Measurements from ENCODE around the gene CBX5. TPM values are rescaled to one million over a fixed set of nuclear protein-coding genes. Genes with fewer than 3 reads are reported as not detected.

The CBX5 gene
- polyA plus RNA-seq, 12 donors = 57.6 to 108 (median 87.4) TPM

Other genes with a start within 250 kb of the CBX5 start
- gene HOXC5, start 247.1 kb downstream of the CBX5 start, polyA plus RNA-seq (ENCODE audit: insufficient read length in 12 of 12) = 1 to 10 TPM in 2 of 12 donors, under 1 TPM in 8, not detected in 2; 0.25 to 1.8 (median 0.75) TPM
- gene HOXC4, start 226.3 kb downstream of the CBX5 start, polyA plus RNA-seq (ENCODE audit: insufficient read length in 12 of 12) = 10 to 100 TPM in 5 of 12 donors, 1 to 10 TPM in 5, not detected in 2; 4.2 to 25.6 (median 9.1) TPM
- gene SMUG1, start 91.1 kb downstream of the CBX5 start, polyA plus RNA-seq (ENCODE audit: insufficient read length in 12 of 12) = 10 to 100 TPM in 11 of 12 donors, not detected in 1; 18.2 to 35.4 (median 22.1) TPM
- 1,000 to 10,000 TPM in 11 of 12 donors, 100 to 1,000 TPM in 1; 297 to 2,464 (median 1,850) TPM for gene HNRNPA1, start 604 bp upstream of the CBX5 start, polyA plus RNA-seq (ENCODE audit: insufficient read length in 12 of 12)
- 1 to 10 TPM in 9 of 12 donors, under 1 TPM in 1, not detected in 2; 1.00 to 6.8 (median 1.5) TPM for gene NFE2, start 20.9 kb upstream of the CBX5 start, polyA plus RNA-seq (ENCODE audit: insufficient read length in 12 of 12)
- gene COPZ1, start 45.0 kb upstream of the CBX5 start, polyA plus RNA-seq (ENCODE audit: insufficient read length in 12 of 12) = 100 to 1,000 TPM in 11 of 12 donors, not detected in 1; 123 to 235 (median 143) TPM
- under 1 TPM in 7 of 12 donors, not detected in 5; 0.08 to 0.59 (median 0.20) TPM for gene GPR84, start 84.4 kb upstream of the CBX5 start, polyA plus RNA-seq (ENCODE audit: insufficient read length in 12 of 12)
- gene ZNF385A, start 104.6 kb upstream of the CBX5 start, polyA plus RNA-seq (ENCODE audit: insufficient read length in 12 of 12) = 10 to 100 TPM in 9 of 12 donors, 1 to 10 TPM in 2, not detected in 1; 6.6 to 50.4 (median 20.6) TPM
- 100 to 1,000 TPM in 9 of 12 donors, 10 to 100 TPM in 2, not detected in 1; 94.6 to 117 (median 107) TPM for gene ITGA5, start 139.1 kb upstream of the CBX5 start, polyA plus RNA-seq (ENCODE audit: insufficient read length in 12 of 12)
- under 1 TPM in 3 of 12 donors, not detected in 9; 0.13 to 0.80 (median 0.20) TPM for gene GTSF1, start 193.5 kb upstream of the CBX5 start, polyA plus RNA-seq (ENCODE audit: insufficient read length in 12 of 12)
- 10 to 100 TPM in 1 of 12 donors, 1 to 10 TPM in 10, not detected in 1; 1.8 to 18.6 (median 4.8) TPM for gene NCKAP1L, start 217.6 kb upstream of the CBX5 start, polyA plus RNA-seq (ENCODE audit: insufficient read length in 12 of 12)

Measured in muscle of arm (tissue), 12 donors.